ENCODE results near the gene GALNT2.

Gene GALNT2

GRCh38 chr1:230321341-230321740, 254.3 kb downstream of the GALNT2 start:
- no peak overlapping the region for H3K4me3 ChIP-seq (ENCODE audit: low read depth, low read length)
- TF ChIP-seq, protein P1, sequence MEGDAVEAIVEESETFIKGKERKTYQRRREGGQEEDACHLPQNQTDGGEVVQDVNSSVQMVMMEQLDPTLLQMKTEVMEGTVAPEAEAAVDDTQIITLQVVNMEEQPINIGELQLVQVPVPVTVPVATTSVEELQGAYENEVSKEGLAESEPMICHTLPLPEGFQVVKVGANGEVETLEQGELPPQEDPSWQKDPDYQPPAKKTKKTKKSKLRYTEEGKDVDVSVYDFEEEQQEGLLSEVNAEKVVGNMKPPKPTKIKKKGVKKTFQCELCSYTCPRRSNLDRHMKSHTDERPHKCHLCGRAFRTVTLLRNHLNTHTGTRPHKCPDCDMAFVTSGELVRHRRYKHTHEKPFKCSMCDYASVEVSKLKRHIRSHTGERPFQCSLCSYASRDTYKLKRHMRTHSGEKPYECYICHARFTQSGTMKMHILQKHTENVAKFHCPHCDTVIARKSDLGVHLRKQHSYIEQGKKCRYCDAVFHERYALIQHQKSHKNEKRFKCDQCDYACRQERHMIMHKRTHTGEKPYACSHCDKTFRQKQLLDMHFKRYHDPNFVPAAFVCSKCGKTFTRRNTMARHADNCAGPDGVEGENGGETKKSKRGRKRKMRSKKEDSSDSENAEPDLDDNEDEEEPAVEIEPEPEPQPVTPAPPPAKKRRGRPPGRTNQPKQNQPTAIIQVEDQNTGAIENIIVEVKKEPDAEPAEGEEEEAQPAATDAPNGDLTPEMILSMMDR (IDR thresholded peaks at IDR 0.05; ENCODE audit: borderline replicate concordance, insufficient read depth, low read depth, low read length), result no peak

GRCh38 chr1:230321741-230322420, 254.8 kb downstream of the GALNT2 start:
- H3K4me3 ChIP-seq (ENCODE audit: low read depth, low read length), result no peak overlapping the region
- TF ChIP-seq, protein P1 (IDR thresholded peaks at IDR 0.05; ENCODE audit: borderline replicate concordance, insufficient read depth, low read depth, low read length), result no peak

DNA sequence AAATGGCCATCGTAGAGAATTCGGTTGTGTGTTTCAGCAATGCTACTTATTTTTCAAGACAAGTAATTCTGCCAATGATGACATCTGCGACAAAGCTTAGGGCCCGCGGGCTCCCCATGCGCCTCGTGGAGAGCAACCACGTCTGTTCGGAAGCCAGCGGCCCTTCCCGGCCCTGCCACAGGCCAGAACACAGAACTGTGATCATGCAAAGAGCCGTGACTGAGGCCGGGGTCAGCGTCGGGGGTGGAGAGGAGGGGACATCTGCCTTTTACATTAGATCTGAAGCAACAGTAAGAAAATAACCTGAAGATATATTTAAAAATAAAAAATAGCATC, 255.4 kb downstream of the GALNT2 start:
- TF ChIP-seq, protein P1 (IDR thresholded peaks at IDR 0.05; ENCODE audit: borderline replicate concordance, insufficient read depth, low read depth, low read length), result no peak
- H3K4me3 ChIP-seq (ENCODE audit: low read depth, low read length), result no peak overlapping the region

- no peak overlapping the region for H3K4me3 ChIP-seq (ENCODE audit: low read depth, low read length)
- TF ChIP-seq, protein P1 (IDR thresholded peaks at IDR 0.05; ENCODE audit: borderline replicate concordance, insufficient read depth, low read depth, low read length), result no peak
These were observed 256.0 kb downstream of the GALNT2 start for GRCh38 chr1:230322967-230323547.

DNA sequence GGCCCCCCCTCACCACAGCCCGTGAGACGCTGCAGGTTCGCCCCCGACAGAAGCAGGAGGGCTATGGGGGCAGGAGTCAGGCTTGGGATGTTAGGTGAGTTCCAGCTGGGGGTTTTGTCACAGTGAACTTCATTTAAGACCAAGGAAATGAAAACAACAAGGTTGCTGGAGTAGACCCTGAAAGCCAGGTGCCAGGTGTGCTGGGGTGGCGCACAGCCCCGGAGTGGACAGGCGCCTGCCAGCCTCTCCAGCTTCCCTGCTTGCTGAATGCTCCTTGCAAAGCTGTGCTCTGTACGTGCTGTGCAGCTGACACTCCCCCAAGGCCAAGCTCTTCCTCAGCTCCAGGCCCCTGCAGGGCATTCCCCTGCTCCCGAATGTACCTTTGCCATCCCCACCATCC, 256.6 kb downstream of the GALNT2 start:
- TF ChIP-seq, protein P1 (IDR thresholded peaks at IDR 0.05; ENCODE audit: borderline replicate concordance, insufficient read depth, low read depth, low read length), result no peak

DNA sequence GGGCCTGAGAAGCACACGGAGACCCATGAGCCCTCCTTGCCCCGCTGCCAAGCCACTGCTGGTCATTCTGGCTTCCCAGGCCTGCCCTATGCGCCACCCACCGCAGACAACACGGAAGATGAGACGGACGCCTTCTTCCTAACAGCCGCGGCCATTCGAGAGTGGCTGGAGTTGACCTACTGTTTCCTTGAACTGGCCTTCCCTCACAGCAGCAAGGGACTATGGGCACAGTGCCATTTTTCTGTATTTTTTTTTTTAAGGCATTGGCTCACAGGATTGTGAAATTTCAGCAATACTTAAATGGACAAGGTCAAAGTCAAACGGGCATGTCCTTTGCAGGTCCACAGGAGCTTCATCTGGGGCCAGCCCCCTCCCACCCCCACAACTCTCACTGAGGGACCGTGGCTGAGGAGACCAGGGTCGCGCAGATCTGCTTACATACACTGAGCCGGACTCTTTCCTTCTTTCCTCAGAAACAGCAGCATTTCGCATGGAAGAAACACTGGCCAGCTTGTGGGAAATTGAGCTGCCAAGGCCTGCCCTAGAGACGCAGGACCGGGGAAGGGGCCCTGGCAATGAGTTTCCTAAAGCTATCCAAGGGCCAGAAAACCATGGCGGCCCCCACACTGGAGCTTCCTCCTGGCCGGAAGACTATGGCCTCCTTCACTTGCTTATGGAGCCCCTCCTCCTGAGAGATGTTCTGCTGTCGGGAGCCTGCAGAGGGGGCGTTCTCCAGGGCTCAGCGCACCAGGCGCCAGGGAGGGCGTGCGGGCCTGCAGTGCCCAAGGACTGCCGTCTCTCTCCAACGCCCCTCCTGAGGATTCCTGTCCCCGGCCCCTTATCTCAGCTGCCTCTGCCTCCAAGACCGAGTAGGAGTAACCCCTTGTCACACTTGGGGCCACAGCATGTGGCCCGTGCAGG, 260.2 kb downstream of the GALNT2 start:
- TF ChIP-seq, protein P1 (IDR thresholded peaks at IDR 0.05; ENCODE audit: borderline replicate concordance, insufficient read depth, low read depth, low read length), result no peak
- no peak overlapping the region for H3K4me3 ChIP-seq (ENCODE audit: low read depth, low read length)

More for the DNA sequence above, 256.6 kb downstream of the GALNT2 start:
- H3K4me3 ChIP-seq (ENCODE audit: low read depth, low read length), result no peak overlapping the region

Data from GM12875 (cell line).